OCI-M2 (cell line): ENCODE data around the gene SHC4.
"Not testable (repeated sequence)": the region's sequence is repeated elsewhere in the genome, so short reads cannot be mapped to it uniquely, and the experiment has no call there.

Experiments used
- DNase-seq: peaks from one replicate; lab custom pipeline; 2025; ENCODE audit not compliant: unreplicated experiment; lab: John Stamatoyannopoulos, UW

The SHC4 gene

DNA sequence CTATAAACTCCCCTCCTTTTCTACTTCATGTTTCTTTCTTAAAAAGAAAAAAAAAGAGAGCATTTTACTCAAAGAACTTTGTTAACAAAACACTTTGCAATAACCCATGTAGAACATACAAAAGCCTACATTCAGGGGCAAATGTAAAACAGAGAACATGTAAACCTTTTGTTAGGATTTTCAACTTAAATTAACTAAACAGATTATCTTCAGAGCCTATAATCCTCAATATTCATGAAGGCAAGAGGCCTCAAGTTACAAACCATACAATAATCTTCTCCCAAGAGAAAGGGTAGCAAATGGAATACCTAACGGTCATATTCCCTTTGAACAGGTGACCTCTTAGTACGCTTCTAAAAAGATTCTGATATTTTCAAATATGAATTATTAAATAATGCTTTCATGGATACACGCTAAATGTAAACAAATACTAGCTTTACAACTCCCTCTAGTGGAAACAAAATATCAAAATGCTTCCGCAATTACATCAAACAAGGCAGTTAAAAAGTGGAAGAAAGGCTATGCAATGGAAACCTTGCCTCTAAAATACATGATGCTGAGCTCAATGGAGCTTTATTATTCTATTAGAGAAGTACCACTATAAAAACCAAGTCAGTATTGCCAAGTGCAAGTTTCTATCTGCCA, 162.8 kb downstream of the SHC4 start:
- DNase-seq, result no peak

DNA sequence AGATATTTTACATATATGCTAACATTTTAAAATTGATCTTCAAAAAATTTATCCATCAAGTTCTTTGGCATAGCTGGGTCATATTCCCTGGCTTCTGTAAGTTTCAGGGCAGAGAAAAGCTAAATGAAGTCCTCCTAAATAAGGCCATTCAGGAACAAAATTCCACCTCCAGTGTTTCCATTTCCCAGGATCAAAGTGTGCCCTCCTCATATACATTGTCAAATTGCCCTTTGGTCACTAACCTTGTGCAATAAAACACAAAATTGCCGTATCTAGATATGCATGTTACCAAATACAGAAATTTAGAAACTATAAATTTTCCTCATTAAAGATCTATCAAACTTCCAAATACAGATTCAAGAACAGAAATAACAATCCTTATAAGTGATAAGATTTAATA, 163.5 kb downstream of the SHC4 start:
- no peak for DNase-seq

DNA sequence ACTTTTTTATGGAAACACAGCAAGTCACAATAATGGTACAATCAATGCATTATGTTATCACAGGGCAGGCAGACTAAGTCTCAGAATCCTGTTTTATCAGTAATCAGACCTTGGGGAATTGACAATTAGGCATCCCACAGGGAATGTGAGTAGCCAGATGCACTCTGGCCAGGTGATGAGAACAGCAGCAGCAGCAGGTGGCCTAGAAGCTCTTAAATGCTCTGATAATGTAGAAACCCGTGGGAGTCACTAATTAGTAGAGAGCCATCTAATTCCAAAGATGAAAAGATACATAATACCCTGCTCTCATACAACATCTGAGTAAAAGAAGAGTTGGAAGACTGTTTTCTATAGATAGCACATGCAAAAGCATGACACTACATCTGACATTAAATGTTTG, 165.4 kb downstream of the SHC4 start:
- no peak for DNase-seq

DNA sequence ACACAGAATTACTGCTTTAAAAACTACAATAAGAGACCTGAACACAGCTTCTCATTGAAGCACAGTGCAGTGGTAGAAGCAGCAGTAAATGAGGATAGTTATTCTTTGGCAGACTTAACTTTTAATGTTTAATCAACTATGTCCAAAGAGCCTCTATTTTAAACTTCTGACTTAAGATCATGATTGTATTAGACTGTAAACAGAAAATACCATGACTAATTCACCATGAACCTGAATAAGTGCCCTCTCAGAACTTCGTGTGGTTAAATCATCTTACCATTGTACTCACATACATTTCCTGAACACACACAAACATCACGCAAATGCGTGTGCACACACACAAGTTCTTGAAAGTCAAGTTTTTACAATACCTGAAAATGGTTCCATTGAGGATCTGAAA, 166.8 kb downstream of the SHC4 start:
- DNase-seq, result no peak

DNA sequence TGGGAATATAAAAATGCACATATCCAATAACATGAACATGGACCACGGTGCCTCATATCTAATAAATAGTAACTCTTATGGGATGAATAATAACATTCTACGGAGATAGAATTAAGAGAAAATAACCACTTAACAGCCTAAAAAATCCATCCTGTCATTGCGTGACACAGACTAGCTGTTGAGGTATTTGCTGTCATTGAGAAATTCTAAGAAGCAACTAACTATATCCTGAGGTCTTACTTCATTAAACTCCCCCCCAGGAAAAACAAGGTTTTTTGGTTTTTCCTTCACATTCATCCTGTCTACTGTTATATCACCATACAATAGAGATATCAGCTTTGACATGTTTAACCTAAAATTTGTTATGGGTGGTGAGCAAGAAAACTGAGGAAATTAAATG, 167.2 kb downstream of the SHC4 start:
- DNase-seq, result no peak

DNA sequence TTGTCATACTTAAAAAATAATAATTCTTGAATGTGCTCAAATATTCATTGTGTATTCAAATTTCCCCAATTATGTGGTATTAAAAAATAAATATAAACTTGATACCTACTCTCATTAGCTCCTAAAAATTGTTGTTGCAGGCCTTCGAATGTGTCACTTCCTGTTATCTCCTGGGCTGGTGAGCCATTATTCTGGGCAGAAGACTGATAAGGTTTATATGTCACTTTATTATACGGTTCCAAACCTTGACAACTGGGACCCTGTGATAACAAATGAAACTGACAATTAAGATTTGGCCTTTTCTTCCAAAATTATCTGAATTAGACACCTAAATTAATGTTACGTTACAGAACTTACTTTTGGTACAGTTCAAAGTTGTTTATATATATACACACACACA, 167.8 kb downstream of the SHC4 start:
- no peak for DNase-seq

DNA sequence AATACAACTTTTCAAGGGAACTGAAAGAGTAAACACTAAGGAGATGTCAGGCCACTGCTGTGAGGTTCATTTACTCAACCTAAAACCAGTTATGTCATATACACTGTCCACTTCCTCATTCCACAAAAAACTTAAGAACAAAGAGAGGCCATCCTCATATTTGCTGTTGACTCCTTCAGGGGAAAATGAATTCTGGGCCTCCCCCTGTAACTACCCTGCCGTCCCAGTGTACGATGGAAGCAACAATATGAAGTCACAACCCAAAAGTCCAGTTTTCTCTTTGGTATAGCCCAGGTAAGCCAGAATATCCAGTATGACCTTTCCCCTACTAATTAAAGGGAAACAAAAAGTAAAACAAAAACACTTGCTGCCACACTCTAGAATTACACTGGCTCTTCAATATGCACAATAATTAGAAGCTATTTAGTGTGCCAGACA, 169.0 kb downstream of the SHC4 start:
- no peak for DNase-seq

DNA sequence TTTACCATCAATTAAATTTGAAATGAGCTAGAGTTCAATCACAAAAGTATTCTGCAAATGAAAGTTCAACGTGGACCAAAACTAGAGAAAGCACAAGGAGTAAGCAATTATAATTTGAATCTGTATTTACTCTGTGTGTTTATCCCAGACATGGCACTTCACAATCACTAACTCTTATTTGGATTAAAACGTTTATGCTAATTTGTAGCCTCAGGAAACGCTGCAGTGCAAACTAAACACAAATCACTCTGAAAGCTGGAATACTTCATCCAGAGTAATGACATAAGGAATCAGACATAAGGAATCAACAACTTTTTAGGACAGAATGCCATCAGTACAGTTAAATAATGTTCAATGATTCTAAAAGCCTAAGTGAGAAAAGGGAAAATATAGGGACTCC, 171.3 kb downstream of the SHC4 start:
- DNase-seq, result no peak

DNA sequence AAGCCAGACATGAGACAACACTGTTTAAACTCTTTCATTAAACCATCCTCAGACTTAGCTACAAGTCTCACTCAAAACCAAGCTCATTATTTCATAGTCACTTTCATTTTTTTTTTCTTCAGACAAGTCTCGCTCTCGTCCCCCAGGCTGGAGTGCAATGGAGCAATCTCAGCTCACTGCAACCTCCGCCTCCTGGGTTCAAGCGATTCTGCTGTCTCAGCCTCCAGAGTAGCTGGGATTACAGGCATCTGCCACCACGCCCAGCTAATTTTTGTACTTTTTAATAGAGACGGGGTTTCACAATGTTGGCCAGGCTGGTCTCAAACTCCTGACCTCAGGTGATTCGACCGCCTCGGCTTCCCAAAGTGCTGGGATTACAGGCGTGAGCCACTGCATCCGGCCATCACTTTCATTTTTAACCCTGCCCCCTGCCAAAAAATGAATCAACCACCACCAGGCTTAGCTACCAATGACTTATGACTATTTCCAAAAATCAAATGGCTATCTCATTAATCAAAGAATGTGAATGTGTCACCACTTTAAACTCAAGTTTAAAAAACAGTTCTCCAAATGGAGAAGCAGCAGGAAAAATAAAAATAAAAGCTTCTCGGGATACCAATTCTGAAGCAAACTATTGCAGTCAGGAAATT, 173.1 kb downstream of the SHC4 start:
- DNase-seq, result not testable (repeated sequence)

DNA sequence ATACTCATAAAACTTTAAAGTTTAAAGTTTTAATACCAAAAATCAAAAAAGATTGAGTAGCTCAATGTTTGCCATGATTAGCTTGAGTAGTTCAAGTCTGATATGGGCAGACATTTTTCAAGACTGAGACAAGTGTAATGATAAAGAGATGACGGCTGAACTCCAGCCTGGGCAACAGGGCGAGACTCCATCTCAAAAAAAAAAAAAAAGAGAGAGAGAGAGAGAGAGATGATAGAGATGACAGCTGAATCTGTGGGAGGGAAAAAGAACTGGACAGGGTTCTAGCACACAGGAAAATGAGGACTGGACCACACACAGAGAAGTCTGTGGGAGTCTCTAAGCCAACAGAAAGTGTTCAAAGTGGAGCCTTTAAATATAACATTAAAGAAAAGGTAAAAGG, 178.0 kb downstream of the SHC4 start:
- DNase-seq, result no peak

DNA sequence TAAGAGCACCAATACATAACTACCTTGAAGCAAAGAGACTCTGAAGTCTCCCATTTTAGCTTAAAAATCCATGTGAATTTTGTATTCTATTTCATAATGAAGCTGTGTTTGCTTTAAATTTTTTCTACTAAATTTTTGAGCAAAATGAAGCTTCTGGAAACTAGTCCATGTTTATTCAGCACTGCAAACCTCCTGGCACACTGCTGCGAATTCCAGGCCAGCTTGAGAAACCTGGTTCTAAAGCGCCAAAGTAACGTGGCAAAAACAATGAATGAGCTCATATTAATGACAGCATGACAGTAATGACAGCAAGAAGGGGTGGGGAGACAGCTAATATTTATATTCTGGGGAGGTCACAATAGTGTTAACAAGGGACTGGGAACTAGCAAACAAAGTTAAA, 178.5 kb downstream of the SHC4 start:
- no peak for DNase-seq

DNA sequence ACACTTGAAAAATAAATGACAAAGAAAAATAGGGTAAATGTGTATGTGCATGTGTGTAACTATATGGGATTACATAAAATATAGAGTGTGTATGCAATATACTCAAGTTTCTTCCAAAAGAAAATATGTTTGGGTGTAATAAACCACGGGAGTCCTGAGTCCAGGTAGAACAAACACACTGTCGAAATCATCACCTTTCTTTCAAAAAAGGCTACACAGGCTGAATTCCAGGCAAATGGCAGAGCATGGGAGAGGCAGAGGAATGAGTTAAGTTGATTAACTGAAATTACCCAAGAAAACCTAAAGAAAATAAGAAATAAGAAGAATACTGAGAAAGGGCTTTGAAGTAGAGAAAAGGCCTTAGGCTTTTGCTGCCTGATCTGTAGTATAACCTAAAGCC, 179.0 kb downstream of the SHC4 start:
- no peak for DNase-seq

DNA sequence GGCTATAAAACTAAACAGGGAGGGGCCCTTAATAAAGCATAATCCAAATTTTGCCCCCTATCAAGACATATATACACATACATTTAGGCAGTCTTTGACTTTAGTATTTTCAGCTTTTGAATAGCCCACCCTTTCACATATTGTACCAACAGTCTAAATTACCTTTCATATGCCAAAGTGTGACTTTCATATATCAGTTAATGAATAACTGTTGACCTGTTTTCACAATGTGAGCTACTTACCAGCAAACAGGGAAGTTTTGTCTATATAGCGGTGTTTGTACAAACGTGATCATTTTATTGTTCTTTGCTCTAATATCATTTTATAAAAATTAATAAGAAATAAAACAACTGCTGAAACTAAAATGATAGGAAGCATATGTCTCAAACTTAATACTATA, 180.8 kb downstream of the SHC4 start:
- DNase-seq, result no peak

DNA sequence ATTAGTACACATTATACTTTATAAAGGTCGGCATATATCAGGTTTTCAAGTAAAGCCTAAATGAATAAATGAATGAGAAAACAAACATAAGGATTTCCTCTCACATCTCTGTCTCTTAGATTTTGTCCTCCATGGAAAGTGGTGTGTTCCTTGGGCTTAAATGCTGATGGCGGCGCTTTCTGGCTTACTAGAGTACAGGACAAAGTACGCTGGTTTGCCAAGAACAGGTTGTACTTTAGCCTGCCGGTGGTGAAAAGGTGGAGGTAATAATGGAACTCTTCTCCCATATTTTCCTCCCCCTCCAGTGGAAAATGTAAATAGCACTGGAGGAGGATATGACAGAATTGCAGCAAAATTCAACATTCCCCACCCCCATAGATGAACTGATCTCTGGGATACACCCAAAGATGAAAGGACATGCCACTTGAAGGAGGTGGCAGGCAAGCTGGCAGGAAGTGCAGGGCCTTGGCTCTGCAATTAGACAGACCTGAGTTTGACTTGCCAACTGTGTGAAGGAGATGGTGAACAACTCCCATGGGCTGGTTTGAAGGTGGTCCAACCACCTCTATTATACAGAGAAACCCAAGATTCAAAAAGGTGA, 182.1 kb downstream of the SHC4 start:
- DNase-seq, result no peak

DNA sequence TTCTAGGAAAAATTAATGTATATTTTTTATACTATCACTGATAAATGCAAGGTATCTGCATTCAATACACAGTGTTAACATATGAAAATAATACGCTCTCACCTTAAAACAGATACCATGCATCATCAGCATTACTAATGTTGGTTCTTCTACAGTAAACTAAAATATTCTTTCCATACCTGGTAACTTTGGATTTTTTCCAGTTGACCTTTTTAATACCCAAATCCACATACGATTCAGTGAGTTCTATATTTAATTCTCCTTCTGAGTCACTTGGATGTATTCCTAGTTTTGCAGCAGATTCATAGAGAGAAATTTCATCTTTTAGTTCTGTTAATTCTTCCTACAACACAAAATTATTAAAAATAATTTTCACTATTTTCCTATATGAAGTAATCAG, 182.7 kb downstream of the SHC4 start:
- no peak for DNase-seq

DNA sequence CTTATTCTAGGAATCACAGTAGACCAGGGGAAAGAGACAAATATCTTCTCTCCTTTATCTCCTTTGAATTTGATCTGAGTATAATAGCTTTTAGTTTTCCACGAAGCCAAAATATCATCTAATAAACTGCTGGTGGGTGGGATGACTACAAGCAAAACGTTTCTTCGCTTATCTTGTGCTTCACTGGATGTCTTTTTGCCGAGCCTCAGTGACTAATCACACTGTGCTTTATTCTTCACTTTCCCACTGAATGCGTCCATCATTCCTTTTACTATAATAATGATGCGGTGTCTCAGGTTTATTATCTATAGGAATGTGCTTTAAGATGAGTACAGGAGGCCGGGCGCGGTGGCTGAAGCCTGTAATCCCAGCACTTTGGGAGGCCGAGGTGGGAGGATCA, 185.4 kb downstream of the SHC4 start:
- no peak for DNase-seq

DNA sequence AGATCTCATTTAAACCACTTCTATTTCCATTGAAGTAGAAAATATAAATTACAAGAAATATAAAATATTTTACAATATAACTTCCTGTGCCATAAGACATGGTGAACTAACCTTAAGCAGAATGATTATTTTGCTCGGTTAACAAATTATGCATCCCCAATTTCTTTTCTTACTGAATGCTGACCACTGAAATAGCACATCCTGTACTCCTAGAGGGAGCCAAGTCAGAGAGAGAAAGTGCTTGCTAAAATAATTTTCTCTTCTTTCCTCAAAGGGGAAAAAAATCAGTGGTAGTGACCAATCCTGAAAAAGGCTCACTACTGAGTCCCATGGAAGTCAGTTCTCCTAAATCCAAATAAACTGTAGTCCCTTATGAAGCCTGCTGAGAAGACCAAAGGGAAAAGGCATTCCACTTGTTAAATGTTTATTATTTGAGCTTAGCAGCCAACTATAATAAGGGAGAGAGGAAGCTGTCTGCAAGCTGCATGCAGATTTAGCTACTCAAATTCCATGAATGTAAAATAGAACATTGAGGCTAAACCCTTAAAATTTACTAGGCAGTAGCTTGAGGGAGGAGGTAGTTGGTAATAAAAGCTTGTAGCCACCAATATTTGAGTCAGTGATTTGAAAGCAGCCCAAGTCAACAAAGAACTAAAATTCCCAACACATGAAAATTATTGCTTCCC, 185.9 kb downstream of the SHC4 start:
- no peak for DNase-seq

DNA sequence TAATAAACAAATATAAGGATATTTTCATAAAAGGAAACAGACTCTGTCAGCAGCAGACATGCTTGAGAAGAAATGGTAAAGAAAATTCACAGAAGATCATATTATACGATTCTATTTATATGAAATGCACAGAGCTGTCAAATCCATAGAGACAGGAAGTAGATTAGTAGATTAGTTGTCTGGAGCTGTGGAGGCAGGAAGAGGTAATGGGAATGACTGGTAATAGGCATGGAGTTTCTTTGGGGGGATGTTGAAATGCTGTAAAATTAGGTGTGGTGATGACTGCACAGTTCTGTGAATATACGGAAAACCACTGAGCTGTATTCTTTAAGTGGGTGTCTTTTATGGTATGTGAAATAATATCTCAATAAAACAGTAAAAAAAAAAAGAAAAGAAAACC, 188.2 kb downstream of the SHC4 start:
- DNase-seq, result no peak

DNA sequence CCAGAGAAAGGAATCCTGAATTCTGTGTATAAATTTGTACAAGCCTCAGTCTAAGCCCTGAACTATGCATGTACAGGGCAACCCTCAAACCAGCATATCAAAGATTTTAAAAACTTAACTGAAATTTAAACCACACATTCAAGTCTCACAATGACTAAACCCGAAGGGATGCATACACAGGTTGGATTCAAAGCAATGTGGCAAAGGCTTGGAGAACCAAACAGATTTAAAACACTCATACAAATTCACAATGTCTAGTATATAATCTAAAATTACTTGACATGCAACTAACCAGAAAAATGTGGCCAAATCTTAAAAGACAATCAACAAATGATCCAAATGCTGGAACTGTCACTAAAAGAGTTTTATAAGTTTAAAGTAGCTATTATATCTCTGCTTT, 189.2 kb downstream of the SHC4 start:
- DNase-seq, result no peak
